GM18861 (cell line): ENCODE data around the gene SNRPE.
"Not testable (repeated sequence)": the region's sequence is repeated elsewhere in the genome, so short reads cannot be mapped to it uniquely, and the experiment has no call there.

Experiments used
- ATAC-seq: cut with Tn5 transposase; IDR thresholded peaks from one replicate; pipeline ENCODE4 v1.9.1; 2021; ENCODE audit not compliant: unreplicated experiment

SNRPE gene

GRCh38 chr1:203861379-203862184 is at the start of gene SNRPE:
TSS of gene SNRPE (plus strand) at chr1:203861599. CDS start at chr1:203861660, 61 bp downstream.
- ATAC-seq: peak; percentile 96

GRCh38 chr1:203813581-203814341 is 47.6 kb upstream of the SNRPE start:
- ATAC-seq: no peak

GRCh38 chr1:203818399-203818798 is 43.0 kb upstream of the SNRPE start:
- ATAC-seq: no peak

- no peak for ATAC-seq
These were observed 38.1 kb upstream of the SNRPE start for GRCh38 chr1:203823306-203823705.

GRCh38 chr1:203826175-203826574 is 35.2 kb upstream of the SNRPE start:
- ATAC-seq: no peak

- no peak for ATAC-seq
These were observed 33.4 kb upstream of the SNRPE start for GRCh38 chr1:203828002-203828401.

GRCh38 chr1:203828503-203828902 is 32.9 kb upstream of the SNRPE start:
- no peak for ATAC-seq

- ATAC-seq: not testable (repeated sequence)
These were observed 32.2 kb upstream of the SNRPE start for GRCh38 chr1:203829247-203829646.

- no peak for ATAC-seq
These were observed 25.9 kb upstream of the SNRPE start for GRCh38 chr1:203835476-203835875.

GRCh38 chr1:203839081-203839480 is 22.3 kb upstream of the SNRPE start:
- ATAC-seq: no peak

GRCh38 chr1:203840208-203840808 is 21.1 kb upstream of the SNRPE start:
- ATAC-seq: no peak

GRCh38 chr1:203842559-203842876 is 18.9 kb upstream of the SNRPE start:
- ATAC-seq: no peak

GRCh38 chr1:203843435-203843834 is 18.0 kb upstream of the SNRPE start:
- no peak for ATAC-seq

GRCh38 chr1:203853112-203853511 is 8.3 kb upstream of the SNRPE start:
- ATAC-seq: not testable (repeated sequence)

GRCh38 chr1:203858055-203858454 is 3.3 kb upstream of the SNRPE start:
- no peak for ATAC-seq

GRCh38 chr1:203858975-203859374 is 2.4 kb upstream of the SNRPE start:
- ATAC-seq: no peak

- ATAC-seq: no peak
These were observed 888 bp upstream of the SNRPE start for GRCh38 chr1:203860396-203861025.

GRCh38 chr1:203867802-203868201 is 6.4 kb downstream of the SNRPE start:
- no peak for ATAC-seq

- no peak for ATAC-seq
These were observed 8.8 kb downstream of the SNRPE start for GRCh38 chr1:203870245-203870644.

- no peak for ATAC-seq
These were observed 9.9 kb downstream of the SNRPE start for GRCh38 chr1:203871114-203871880.

GRCh38 chr1:203873094-203873493 is 11.7 kb downstream of the SNRPE start:
- ATAC-seq: no peak
